GM12873 (cell line): Measurements from ENCODE around the gene ACIN1.

Experiments used
- TF ChIP-seq, protein P1 (sequence below): IDR thresholded peaks from 2 replicates; pipeline ENCODE4 v1.5.1; 2012; ENCODE audit warnings: low read depth, mild to moderate bottlenecking, moderate library complexity, low read length, control low read depth; ENCODE audit not compliant: insufficient read depth; ENCODE audit errors: missing control alignments

ACIN1 gene

DNA sequence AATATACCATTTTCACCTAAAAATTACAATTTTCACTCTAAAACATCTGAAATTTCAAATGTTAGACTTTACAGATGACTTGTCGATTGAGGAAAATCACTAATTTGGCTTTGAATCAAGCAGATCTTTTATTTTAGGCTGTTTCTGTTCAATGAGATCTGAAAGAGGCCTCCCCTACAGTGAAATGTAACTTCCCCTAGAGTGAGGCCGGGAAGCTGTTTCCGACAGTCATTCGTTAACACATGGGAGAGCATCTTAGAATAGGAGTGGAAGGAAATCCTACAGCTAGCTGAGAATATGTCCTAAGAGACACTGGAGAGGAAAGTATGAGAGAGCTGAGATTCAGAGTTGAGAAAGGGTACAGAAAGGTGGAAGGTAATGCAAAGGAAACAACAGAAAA is 79.3 kb downstream of the ACIN1 start:
- TF ChIP-seq, protein P1, sequence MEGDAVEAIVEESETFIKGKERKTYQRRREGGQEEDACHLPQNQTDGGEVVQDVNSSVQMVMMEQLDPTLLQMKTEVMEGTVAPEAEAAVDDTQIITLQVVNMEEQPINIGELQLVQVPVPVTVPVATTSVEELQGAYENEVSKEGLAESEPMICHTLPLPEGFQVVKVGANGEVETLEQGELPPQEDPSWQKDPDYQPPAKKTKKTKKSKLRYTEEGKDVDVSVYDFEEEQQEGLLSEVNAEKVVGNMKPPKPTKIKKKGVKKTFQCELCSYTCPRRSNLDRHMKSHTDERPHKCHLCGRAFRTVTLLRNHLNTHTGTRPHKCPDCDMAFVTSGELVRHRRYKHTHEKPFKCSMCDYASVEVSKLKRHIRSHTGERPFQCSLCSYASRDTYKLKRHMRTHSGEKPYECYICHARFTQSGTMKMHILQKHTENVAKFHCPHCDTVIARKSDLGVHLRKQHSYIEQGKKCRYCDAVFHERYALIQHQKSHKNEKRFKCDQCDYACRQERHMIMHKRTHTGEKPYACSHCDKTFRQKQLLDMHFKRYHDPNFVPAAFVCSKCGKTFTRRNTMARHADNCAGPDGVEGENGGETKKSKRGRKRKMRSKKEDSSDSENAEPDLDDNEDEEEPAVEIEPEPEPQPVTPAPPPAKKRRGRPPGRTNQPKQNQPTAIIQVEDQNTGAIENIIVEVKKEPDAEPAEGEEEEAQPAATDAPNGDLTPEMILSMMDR, result no peak

DNA sequence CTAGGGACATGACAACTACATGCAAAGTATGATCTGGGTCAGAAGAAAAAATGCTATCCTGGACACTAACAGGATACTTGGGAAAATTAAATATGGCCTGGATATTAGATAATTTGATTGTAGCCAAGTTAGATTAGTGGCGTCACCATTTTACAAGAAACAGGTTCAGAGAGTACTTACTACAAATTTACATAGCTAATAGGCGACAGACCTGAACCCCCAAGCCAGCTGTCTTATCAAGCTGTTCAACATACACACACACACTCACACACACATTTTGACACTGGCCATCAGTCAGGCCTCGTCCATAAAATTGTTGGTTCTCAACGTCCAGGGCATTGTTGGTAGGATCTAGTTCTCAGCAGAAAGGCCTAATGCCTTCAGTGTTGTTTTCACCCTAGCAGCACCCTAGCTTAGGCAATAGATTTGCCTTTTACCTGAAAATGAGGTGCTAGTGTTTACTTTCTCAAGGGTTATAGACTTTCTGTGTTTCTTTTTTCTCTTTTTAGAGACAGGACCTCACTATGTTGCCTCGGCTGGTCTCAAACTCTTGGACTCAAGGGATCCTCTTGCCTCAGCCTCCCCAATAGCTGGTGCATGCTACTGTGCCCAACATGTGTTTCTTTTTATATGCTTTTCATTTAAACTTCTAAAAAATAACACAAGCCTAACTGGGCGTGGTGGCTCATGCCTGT is 81.7 kb downstream of the ACIN1 start:
- TF ChIP-seq, protein P1, result no peak

DNA sequence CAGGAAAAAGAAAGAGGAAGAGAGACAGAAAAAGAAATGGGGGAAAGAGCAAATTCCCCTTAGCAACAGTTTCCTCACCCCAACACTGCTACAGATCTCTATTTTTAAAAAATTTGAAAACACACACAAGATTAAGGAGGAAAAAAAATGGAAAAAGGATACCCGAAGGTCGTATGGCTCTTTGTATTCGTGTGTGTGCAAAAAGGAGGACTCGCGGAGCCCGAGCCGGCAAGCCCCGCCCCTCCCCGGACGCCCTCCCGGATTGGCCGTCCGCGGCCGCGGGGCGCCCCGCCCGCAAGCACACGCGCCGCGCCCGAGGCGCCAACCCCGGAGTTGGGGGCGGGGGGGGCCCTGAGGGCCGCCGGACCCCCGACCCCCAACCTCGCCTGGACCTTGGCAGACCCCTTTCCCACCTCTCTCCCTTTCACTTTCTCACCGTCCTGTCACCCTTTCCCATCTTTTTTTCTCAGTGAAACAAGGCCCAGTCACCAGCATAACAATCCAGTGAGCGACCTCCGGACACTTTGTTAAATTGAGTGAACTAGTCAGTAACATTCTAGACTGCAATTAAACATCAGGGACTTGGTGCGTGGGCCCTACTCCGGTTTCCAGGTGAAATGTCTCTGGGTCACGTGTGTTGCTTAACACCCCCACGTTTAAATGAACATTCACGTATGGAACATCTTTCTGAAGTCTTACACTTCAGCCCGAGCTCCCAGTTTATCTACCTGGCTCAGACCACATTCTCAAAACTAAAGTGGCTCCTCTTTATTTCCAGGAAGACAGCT is 84.8 kb downstream of the ACIN1 start, which contains the start of gene C14orf93:
Gene C14orf93 (minus strand): TSS at position 205 of the 788 bp plus-strand sequence. CDS start 11,120 bp downstream, outside the sequence.
- TF ChIP-seq, protein P1, result no peak

- TF ChIP-seq, protein P1, result no peak
Measured at GRCh38 chr14:23009483-23009938, 85.4 kb downstream of the ACIN1 start.

DNA sequence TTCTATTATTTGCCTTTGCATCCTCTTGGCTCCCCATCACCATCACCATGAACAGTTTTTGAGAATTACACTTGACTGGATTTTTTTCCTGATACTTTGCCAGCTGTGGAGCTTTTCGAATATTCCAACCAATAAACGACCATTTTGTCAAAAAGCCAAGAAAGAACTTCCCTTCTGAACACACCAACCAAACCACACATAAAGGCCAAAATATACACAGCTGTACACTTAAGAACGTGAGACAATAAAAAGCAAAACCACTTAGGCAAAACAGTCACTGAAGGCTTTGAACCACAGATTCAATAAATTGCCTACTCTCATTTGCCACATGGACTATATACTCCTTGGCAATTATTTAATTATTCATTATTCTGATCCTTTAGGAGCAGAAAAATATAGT is 86.1 kb downstream of the ACIN1 start:
- TF ChIP-seq, protein P1, result no peak
